Measurements from ENCODE around the gene SPPL2B.

DNA sequence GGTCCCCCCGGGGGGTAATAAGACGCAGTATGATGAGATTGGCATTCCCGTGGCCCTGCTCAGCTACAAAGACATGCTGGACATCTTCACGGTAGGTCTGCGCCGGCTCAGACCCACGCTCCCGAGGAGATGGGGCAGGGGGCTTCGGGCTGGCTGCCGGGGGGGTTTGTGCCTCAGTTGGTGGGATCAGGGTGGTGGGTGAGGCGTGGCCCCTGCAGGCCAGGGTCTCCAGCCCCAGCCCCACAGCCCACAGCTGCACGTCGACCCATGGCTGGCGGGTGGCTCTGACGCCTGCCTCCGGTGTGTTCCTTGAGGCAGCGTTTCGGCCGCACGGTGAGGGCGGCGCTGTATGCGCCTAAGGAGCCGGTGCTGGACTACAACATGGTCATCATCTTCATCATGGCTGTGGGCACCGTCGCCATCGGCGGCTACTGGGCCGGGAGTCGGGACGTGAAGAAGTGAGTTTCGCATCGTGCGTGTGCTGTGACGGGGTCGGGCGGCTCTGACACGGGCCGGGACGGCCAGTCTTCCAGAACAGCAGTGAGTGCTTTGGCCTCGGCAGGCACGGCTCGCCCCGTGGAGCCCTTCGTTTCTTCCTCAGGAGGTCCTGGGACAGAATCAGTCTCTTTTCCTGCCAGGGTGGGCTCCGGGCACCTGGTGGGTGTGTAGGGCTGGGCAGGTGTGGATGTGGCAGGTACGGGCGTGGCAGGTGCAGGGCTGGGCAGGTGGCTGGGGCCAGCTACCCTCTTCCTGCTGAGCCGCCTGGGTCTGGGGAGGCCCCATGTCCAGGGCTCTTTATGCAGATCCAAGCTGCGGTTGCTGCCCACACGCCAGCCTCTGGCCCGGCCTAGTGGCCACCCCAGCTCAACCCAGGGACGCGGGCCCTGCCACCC, 10.5 kb downstream of the SPPL2B start:
- no peak for TF ChIP-seq POLR2A (IDR thresholded peaks at IDR 0.05)
- TF ChIP-seq, protein P1, sequence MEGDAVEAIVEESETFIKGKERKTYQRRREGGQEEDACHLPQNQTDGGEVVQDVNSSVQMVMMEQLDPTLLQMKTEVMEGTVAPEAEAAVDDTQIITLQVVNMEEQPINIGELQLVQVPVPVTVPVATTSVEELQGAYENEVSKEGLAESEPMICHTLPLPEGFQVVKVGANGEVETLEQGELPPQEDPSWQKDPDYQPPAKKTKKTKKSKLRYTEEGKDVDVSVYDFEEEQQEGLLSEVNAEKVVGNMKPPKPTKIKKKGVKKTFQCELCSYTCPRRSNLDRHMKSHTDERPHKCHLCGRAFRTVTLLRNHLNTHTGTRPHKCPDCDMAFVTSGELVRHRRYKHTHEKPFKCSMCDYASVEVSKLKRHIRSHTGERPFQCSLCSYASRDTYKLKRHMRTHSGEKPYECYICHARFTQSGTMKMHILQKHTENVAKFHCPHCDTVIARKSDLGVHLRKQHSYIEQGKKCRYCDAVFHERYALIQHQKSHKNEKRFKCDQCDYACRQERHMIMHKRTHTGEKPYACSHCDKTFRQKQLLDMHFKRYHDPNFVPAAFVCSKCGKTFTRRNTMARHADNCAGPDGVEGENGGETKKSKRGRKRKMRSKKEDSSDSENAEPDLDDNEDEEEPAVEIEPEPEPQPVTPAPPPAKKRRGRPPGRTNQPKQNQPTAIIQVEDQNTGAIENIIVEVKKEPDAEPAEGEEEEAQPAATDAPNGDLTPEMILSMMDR (IDR thresholded peaks at IDR 0.05 in 8 of 11, conservative IDR thresholded peaks at IDR 0.05 in 3 of 11), result no peak
- TF ChIP-seq POLR2AphosphoS5 (IDR thresholded peaks at IDR 0.05), result no peak
